Glomerular visceral epithelial cell (primary cell): ENCODE data around the gene TSGA10IP.

ENCODE experiments used
- DNase-seq: peaks from one replicate; pipeline ENCODE4 v3.0.0-alpha.2; 2016; ENCODE audit errors: extremely low spot score

Gene TSGA10IP

DNA sequence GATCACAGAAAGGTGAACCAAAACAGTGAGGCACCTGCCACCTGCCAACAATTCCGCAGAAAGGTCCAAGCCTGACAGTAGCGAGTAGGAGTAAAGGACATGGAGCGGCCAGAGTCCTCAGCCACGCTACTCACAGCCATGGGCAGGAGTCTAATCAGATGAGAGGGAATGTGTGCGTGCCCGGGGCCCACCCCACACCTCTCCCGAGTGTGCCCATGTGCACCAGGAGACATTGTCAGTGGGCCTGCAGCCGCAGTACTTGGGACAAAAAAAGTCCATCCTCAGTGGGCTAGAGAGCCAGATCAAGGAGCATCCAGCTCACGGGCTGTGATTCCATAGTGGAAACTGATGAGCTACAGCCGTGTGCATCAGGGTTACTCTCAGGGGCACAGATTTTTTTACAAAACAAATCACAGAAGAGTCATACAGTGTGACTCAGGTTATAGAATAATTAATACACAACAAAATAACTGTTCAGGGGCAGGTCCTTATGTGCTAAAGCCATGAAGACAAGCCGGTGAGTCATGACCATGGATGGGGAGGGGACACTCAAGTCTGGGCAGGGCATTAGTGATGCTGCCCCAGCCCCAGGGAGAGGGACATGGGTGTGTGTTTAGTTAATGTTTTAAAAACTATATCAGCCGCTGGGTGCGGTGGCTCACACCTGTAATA is 28.3 kb downstream of the TSGA10IP start:
- DNase-seq = no peak

DNA sequence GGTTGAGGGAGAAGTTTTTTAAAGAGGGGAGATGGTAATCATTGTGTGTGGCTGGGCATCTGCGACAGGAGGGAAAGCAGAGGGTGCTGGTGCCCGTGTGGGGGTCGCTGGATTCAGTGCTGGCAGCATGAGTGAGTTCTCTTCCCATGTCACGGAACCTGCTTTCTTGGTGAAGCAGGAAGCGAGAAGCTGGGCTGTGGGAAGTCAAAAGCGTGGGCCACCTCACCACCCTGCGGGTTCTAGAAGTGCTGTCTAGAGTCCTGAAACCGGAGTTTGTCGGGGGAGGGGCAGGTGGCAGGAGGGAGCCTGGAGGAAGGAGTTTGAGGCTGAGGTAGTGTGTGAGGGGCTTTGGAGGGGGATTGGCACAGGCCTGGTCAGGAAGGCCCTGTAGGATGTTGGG is 30.5 kb downstream of the TSGA10IP start:
- no peak for DNase-seq

DNA sequence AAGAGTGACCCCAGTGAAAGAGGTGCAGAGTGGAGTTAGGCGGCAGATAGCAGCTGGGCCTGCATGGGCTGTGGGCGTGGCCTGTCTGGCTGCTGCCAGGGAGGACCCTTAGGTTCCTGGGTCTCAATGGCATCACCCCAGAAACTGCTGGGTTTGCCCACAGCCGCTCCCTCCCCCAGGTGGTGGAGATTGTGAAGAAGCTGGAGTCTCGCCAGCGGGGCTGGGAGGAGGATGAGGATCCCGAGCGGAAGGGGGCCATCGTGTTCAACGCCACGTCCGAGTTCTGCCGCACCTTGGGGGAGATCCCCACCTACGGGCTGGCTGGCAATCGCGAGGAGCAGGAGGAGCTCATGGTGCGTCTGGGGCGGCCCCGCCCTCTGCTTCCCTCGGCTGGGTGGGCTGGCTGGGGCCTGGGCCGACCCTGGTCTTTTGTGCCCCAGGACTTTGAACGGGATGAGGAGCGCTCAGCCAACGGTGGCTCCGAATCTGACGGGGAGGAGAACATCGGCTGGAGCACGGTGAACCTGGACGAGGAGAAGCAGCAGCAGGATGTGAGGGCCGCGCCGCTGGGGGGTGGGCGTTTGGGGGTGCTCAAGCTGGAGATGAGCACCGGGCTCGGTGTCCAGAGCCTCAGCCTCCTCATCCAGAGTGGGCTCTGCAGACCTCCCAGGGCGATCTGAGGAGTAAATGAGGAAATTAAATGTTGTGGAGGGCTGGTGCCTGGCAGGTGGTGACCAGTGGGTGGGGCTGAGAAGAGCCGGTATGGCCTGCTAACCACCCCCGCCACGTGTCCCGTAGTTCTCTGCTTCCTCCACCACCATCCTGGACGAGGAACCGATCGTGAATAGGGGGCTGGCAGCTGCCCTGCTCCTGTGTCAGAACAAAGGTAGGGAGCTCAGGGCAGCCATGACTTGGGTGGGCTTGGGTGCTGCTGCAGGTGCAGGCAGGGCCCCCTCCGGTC is 31.2 kb downstream of the TSGA10IP start:
- no peak for DNase-seq

DNA sequence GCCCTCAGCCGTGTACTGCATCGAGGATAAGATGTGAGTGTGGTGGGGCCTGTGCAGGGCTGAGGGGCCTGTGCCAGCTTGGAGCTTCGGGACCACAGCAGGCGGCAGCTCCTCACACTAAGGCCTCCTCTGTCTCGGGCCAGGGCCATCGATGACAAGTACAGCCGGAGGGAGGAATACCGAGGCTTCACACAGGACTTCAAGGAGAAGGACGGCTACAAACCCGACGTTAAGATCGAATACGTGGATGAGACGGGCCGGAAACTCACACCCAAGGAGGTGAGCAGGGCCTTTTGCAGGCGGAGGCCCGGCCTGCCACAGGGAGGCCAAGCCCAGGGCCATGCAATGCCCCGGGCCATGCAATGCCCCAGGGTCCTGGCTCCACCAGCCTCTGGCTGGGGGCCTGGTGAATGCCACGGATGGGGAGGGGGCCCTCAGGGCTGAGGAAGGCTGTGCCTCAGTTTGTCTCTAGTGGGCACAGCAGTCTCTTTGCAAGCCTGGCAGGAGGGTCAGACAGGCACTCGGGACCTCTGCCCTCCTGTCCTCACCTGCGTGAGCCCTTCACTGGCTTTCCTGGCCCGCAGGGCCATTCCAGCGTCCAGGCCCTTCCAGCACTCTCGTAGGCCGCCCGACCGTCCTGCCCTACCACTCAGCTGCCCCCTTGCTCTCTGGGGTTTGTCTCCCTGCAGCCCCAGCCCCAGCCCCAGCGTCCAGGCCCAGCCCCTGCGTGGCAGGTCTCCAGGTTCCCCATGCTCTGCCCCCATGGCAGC is 32.5 kb downstream of the TSGA10IP start:
- DNase-seq = no peak

DNA sequence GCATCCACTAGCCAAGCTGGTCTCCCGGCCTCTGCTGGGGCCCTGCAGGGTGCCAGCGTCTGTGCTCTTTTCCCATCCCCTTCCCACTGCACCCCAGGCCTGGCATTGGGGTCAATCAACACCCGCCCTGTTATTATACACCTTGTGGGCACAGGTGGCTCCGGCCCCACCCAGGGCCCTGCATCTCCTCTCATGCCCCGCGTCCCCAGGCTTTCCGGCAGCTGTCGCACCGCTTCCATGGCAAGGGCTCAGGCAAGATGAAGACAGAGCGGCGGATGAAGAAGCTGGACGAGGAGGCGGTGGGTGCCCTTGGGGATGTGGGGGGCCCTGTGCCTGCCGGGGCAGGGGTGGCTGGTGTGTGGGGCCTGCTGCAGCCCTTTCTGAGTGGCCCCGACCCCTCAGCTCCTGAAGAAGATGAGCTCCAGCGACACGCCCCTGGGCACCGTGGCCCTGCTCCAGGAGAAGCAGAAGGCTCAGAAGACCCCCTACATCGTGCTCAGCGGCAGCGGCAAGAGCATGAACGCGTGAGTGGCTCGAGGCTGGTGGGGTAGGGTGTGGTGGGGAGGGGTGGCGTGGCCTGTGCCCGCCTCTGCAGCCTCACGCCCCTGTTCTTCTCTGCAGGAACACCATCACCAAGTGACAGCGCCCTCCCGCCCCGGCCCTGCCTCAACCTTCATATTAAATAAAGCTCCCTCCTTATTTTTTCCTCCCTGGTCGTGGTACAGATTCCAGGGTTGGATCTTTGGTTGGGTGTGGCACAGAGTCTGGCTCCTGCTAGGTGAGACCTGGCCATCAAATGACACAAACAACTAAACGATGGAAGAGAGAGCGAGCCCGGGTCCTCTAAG is 33.3 kb downstream of the TSGA10IP start:
- DNase-seq = no peak

DNA sequence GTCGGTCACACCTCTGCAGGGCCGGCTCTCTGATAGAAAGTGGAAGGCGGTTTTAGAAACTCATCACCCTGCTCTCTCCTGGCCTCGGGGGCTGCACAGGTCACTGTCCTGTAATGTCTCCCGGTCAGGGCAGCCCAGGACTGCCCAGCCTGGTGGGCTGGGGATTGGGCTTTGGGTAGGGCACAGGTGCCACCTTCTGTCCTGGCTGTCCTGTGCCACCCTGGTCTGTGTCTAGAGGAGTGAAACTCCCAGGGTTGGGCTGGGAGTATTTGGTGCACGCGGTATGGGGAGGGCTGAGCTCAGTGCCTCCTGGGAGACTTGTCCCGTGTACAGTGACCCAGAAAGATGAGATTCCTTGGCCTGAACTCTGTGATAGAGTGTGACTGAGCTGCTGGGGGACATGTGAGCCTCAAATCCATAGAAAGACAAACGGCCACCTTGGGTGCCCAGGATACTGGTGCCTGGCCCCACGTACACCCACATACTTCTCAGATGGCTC is 34.0 kb downstream of the TSGA10IP start:
- no peak for DNase-seq

DNA sequence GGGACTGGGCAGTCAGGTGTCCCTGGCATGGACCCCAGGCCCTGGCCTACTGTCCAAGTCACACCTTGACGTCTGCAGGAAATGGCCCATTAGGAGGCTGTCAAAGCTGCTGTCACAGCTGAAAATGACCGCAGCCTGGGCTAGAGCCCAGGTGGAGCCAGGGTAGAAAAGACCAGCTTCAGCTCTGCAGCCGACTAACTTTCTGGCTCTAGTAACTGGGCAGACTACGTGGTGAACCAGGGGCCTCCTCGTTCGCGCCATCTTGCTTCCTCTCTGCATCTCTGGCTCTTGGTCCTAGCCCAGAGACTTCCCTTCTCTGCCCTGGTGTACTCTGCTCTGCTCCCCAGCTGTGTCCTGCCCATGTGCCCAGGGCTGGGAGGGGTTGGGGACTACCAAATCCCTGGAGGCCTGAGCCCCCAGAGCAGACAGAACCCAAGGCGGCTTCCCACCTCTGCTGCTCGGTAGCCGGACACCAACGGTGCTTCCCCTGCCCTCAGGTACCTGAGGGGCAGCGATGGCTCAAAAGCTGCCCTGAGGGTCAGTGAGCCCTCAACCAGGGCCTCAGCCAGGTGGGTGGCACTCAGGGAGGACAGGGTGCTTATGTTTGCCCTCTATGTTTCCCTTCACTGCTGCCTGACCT is 35.9 kb downstream of the TSGA10IP start:
- DNase-seq = no peak

DNA sequence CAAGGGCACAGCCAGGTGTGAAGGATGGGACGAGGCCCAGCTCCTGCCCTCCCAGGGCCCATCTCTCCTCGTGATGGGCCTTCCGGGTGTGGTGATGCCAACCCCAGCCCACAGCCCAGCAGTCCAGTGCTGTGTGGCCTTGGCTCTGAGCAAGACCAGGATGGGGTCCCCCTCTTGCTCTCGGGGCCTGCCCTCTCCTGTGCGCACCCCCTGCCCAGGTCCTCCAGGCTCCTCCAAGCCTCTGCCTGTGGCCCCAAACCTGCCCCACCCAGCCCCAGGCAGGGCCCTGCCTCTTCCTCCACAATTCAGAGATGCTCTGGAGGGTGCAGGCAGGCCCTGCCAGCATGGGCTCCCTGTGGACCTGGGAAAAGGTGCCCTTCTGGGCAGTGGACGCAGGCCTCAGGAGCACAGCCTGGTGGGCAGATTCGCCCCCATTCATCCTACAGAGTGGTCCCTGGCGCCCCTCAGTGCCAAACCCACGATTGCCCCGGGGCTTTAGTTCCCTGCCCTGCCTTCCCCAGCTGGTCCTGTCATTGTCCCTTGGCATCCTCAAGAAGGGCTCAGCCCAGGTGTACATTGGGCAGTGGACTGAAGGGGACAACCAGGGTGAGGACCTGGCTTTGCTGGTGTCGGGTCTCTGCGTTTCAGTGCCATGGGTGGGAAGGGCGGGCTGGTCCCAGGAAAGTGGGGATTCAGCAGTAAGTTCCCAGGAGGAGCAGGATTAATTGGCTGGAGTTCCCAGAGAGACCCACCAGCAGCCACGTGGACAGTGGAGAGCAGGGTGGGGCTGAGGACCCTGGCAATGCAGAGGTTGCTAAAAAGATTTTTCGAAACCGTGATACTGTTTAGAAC is 36.9 kb downstream of the TSGA10IP start:
- DNase-seq = no peak

DNA sequence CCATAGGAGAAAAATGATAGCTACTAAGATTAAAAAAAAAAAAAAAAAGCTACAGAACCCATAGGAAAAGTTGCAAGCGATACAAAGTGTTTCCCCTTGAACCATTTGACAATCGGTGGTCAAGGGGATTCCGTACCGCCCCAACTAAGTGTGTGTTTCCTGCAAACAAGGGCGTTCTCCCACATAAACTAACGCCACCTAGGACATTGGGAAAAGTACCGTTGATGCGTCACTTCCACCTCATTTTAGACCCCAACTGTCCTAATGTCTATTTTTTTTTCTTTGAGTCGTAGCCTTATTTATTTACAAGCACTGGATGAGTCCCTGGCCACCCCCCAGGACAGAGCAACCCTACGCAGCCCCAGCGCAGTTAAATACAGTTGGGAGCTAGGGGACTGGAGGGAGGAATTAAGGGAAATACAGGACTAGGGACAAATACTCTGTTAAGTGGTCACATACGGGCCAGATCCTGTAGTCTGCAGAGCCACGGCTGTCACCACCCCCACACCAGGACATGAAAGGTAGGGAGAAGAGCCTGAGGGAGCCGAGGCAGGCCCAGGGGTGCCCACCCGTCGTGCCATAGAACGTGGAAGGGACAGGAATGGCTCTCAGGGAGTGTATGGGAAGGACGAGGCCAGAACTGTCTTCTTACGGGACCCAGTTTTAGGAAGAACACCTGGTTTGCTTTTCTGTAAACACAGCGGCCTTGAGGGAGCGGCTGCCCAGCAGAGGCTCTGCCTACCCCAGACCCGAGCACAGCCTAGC is 37.7 kb downstream of the TSGA10IP start:
- no peak for DNase-seq

DNA sequence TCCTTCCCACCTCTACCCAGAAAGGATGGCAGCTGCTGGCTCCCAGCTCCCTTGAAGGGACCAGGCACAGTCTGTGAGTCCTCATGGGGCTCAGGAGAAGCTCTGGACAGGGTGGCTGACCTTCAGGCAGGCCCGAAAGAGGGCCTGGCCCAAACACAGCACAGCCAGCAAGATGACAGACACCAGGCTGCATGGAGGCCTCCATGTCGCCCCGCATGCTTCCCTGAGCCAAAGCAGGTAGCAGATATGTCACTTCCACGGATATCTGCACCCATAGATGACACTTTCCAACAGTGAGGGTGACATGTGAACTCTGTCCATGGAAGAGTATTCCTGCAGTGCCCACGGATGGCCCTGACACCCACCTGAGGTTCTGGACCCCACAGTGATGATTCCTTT is 38.3 kb downstream of the TSGA10IP start:
- no peak for DNase-seq

DNA sequence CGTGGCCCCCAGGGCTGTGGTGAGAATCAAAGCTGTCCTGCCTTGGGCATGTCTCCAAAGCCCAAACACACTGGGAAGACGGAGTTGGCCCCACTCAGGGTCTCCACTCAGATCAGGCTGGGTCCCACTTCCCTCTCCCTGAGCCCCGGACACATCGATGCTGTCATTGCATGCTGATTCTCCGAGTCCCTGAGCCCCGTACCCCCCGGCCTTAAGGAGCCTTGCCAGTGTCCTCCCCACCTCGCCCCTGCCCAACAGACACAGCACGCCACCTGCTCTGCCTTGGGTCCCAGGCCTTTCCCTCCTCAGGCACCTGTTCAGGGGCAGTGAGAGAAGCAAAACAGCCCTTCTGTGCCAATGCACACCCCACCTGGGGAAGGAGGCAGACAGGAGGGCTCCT is 42.1 kb downstream of the TSGA10IP start:
- no peak for DNase-seq

DNA sequence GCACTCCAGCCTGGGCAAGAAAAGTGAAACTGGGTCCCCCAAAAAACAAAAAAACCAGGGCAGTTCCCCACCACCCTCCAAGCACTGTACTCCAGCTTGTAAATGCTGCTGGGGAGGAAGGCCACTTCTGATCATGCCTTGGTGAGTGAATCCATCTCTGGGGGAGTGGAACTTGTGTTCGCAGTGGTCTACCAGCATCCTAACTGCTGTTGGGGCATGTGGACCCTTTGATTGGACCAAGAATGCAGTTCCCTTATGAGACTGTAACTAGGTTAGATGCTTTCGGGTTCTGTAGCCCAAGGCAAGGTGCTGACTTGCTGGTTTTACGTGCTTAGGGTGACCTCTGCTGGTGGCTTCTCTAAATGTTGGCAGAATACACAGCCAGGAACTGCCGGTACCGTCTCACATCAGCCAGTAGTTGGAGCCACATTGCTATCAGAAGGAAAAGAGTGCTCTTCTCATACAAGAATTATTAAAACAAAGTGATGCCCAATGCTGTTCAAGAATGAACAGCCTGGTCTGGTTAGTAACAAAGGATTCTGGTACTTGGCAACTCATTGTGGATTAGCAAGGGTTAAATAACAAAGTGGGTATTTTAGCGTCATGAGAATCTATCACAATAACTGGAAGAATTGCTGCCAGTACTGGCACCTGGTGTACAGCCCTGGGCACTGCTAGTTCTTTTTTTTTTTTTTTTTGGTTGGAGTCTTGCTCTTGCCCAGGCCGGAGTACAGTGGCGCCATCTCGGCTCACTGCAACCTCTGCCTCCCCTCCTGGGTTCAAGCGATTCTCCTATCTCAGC is 43.7 kb downstream of the TSGA10IP start:
- peak; percentile 95 for DNase-seq

DNA sequence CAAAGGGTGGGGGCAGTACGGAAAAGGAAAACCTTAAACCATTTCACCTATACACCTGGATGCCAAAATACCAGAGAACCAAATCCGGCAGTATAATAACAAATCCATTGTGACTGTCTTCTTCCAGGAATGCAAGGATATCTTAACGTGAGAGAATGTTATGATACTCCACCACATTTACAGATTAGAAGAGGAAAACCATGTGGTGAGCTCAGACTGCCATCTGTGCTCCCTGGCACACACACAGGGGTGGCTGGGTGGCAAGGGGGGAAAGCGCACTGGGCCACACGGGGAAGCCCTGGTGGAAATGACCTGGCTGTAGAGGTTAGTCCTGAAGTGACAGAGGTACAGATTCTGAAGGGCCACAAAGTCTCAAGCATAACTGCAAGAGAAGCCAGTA is 46.8 kb downstream of the TSGA10IP start:
- no peak for DNase-seq

DNA sequence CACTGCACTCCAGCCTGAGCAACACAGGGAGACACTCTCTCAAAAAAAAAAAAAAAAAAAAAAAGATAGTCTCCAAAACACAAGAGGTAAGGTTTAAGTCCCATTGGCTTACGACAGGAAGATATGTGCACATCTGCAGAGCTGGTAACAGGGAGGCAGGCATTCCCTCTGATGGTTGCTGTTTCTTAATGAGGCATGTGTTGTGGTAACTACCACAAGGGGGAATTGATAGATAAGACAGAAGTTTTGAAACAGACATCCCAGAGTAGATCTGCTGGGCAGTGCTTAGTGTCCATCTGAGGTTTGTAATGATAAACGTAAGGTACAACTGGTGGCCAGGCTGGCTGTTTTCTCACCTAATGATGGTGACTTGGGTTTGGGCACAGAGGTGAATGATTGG is 52.0 kb downstream of the TSGA10IP start:
- DNase-seq = no peak

DNA sequence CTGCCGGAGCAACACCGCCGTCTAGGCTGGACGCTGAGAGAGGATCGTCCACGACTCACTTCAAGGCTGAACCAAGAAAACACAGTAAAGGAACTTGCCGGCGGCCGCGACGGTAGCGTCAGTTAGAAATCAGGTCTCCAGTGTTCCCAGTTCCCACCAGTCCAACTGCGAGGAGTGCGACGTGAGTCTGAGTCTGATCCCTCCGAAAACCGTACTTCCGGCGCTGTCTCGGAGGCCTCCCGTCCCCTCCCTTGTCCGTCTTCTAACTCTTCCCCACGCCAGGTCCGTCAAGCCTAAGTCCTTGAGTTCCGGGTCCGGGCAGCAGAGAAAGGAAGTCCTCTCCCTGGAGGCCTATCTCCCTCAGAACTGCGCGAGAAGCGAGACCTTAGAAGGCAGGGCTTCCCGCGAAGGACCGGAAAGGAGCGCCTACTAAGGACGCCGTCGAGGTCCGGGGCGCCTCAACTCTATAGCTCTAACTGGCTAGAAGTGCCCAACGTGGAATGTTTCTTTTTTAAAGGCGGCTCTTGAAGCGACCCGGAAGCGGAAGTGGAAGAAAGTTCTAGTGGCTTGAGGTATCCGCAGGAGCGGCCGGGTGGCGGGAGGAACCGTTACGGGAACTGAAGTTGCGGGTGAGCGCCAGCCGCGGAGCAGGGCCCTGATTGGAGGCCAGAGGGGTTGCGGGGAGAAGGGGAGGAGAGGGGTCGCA is 56.8 kb downstream of the TSGA10IP start, which contains the start of the genes BANF1 and EIF1AD:
TSS of gene BANF1 (plus strand) at position 562 of the 706 bp plus-strand sequence. CDS start 748 bp downstream, outside the sequence.
TSS of gene EIF1AD (minus strand) at position 216 of the 706 bp plus-strand sequence. CDS start 1,768 bp downstream, outside the sequence.
- peak; percentile 96 for DNase-seq

DNA sequence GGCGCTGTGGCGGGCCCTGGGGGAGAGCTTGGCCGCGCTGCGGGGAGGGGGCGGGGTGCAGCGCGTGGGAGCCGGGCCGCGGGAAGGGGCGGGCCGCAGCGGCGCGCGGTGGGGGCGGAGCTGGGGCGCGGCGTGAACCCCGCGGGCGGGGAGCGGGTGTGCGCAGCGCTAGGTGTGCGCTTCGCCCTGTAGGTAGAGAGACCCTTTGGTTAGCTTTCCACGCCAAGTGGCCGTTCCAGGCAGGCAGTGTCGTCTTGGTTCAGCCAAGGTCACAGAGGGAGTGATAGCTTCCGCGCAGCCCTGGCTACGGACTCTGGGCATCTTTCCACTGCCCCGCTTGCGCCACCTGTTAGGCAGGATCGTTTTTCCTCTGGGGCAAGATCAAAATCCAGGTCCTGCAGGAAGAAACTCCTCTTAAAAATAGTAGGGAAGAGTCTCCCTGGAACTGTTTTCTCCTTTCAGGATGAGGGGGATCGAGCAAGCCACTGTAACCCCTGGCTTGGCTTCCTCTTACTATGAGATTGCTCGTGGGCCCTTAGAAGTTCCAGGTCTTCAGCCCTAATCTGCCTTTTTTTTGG is 57.5 kb downstream of the TSGA10IP start:
- DNase-seq = no peak

DNA sequence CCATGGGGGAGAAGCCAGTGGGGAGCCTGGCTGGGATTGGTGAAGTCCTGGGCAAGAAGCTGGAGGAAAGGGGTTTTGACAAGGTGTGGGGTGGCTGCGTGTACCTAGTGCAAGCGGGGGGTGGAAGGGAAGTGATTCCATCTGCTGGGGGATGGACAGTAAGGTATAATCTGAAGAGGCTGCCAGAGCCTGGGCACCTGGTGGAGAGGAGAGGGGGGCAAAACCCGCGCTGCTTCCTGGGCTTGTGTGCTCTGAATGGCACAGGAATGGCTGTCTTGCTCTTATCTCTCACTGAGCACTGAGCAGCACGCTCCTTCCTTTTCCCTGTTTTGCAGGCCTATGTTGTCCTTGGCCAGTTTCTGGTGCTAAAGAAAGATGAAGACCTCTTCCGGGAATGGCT is 58.0 kb downstream of the TSGA10IP start:
- no peak for DNase-seq
